HepG2 (cell line): ENCODE data around the gene PPM1G. TPM values are rescaled to one million over a fixed set of nuclear protein-coding genes. Genes with fewer than 3 reads are reported as not detected.

Experiments used
- AGO1 ChIP-seq: fragments of 200-400 bp; formaldehyde crosslinking; IDR thresholded peaks from 2 replicates; pipeline ENCODE4 v1.6.1; 2017; ENCODE audit warnings: mild to moderate bottlenecking, low read depth, low read length, moderate library complexity; ENCODE audit not compliant: poor library complexity, severe bottlenecking
- CBFB ChIP-seq: sonication (generic); formaldehyde crosslinking; IDR thresholded peaks from 2 replicates; pipeline ENCODE4 v1.4.0; 2020; ENCODE audit warnings: missing genetic modification reagents
- FOSL1 ChIP-seq: sonication (generic); formaldehyde crosslinking; IDR thresholded peaks from 2 replicates; pipeline ENCODE4 v1.9.0; 2021; ENCODE audit warnings: missing genetic modification reagents, borderline replicate concordance
- KDM3A ChIP-seq: IDR thresholded peaks from 2 replicates; pipeline ENCODE4 v1.6.1; 2018; ENCODE audit warnings: low read depth, missing compliant biosample characterization
- MTF2 ChIP-seq: sonication (generic); formaldehyde crosslinking; IDR thresholded peaks from 2 replicates; pipeline ENCODE4 v1.5.0; 2020; ENCODE audit warnings: missing genetic modification reagents, borderline replicate concordance
- PCBP1 ChIP-seq: fragments of 200-400 bp; formaldehyde crosslinking; IDR thresholded peaks from 2 replicates; pipeline ENCODE4 v1.6.1; 2017; ENCODE audit warnings: mild to moderate bottlenecking, low read depth, low read length, borderline replicate concordance
- PHF5A ChIP-seq: IDR thresholded peaks from one replicate; pipeline ENCODE4 v1.6.1; 2018; ENCODE audit warnings: low read depth, missing genetic modification reagents; ENCODE audit not compliant: unreplicated experiment
- RAD51 ChIP-seq: fragments of 450-650 bp; IDR thresholded peaks from 2 replicates; pipeline ENCODE4 v1.6.1; 2016; ENCODE audit warnings: borderline replicate concordance
- RARG ChIP-seq: sonication (generic); formaldehyde crosslinking; IDR thresholded peaks from 2 replicates; pipeline ENCODE4 v1.4.0; 2020; ENCODE audit warnings: low read depth, mild to moderate bottlenecking, missing genetic modification reagents
- SRY ChIP-seq: sonication (generic); formaldehyde crosslinking; IDR thresholded peaks from 2 replicates; pipeline ENCODE4 v1.8.0; 2022; ENCODE audit warnings: mild to moderate bottlenecking, missing genetic modification reagents
- XBP1 ChIP-seq: sonication (generic); formaldehyde crosslinking; IDR thresholded peaks from 2 replicates; pipeline ENCODE4 v1.5.0; 2020; ENCODE audit warnings: missing genetic modification reagents
- ZKSCAN8 ChIP-seq: IDR thresholded peaks from 2 replicates; pipeline ENCODE4 v1.6.1; 2016; ENCODE audit warnings: borderline replicate concordance, missing genetic modification reagents, missing compliant biosample characterization
- ZNF660 ChIP-seq: sonication (generic); formaldehyde crosslinking; IDR thresholded peaks from 2 replicates; pipeline ENCODE4 v1.5.1; 2020; ENCODE audit warnings: mild to moderate bottlenecking, low read depth, missing genetic modification reagents, borderline replicate concordance
- polyA plus RNA-seq, 8 experiments: library from polyadenylated mRNA; depleted of rRNA in 3 of 8; stranded (reverse) in 7 of 8; unstranded in 1 of 8; fragments of >200 nt; fragmentation: Illumina TruSeq in 4 of 8; extraction: Trizol in 4 of 8; gene quantifications; 2 replicates each; pipeline versions ENCODE4 v1.2.1 to v1.2.3, GENCODE V29; 2011 to 2016; ENCODE audit warnings: low read depth in 4 of 8, missing spikeins in 1 of 8, mixed read lengths in 1 of 8; ENCODE audit not compliant: insufficient read depth in 1 of 8
- total RNA-seq, 5 experiments: library from RNA; depleted of rRNA; stranded (reverse); fragments of >200 nt; fragmentation: Illumina TruSeq; extraction: Trizol; gene quantifications; 2 replicates each; pipeline ENCODE4 v1.2.3, GENCODE V29; 2016; ENCODE audit warnings: low read depth in 1 of 5
- TF ChIP-seq, protein P1 (sequence below): sonication (generic); formaldehyde crosslinking; IDR thresholded peaks from 2 replicates; pipeline ENCODE4 v1.4.0; 2020; ENCODE audit warnings: missing genetic modification reagents, borderline replicate concordance
- TF ChIP-seq, protein P2 (sequence below): sonication (generic); formaldehyde crosslinking; IDR thresholded peaks from 2 replicates; pipeline ENCODE4 v1.8.0; 2022; ENCODE audit warnings: mild to moderate bottlenecking, missing genetic modification reagents
- TF ChIP-seq, protein P3 (sequence below), 2 experiments: fragments of 450-650 bp in 1 of 2; sonication (generic) in 1 of 2; formaldehyde crosslinking; IDR thresholded peaks; 2 replicates each; pipeline versions ENCODE4 v1.5.0 to v1.8.0; 2020 to 2022; ENCODE audit warnings: mild to moderate bottlenecking in 1 of 2, missing genetic modification reagents in 1 of 2
- TF ChIP-seq, protein P4 (sequence below): sonication (generic); formaldehyde crosslinking; IDR thresholded peaks from 2 replicates; pipeline ENCODE4; 2020; ENCODE audit warnings: missing genetic modification reagents, mild to moderate bottlenecking, borderline replicate concordance
- TF ChIP-seq, protein P5 (sequence below): sonication (generic); formaldehyde crosslinking; IDR thresholded peaks from 2 replicates; pipeline ENCODE4 v1.5.1; 2020; ENCODE audit warnings: missing genetic modification reagents, mild to moderate bottlenecking, borderline replicate concordance

PPM1G gene
- total and polyA plus RNA-seq, 2 of the 13 experiments (the other 11 are each of a cell fraction or from before 2014, with no cell fraction given): 58.2 to 213 TPM

DNA sequence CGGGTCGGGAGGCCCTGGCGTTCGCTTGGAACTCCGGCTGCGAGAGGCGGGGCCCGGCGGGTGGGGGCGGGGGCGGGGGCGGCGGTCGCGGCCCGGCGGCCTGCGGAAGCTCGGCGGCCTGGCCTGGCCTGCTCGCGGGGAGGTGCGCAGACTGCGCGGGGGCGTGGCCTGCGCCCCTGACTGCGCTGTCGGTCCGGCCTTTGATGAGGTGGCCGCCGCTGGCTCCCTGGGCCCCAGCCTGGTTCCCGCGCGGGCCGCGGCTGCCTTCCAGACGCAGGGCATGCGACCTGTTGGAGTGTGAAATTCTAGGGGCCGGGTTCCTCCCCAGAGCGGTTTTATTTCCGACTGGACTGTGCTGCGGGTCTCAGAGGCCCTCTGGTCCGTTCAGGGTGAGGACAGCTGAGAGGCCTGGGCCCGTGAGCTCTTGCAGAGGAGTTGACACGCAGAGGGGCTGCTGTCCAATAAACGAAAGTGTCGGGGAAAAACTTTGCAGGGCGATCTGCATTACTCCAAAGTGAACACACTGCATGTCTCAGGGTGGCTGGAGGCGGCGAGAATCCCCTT lies 19.7 kb upstream of the PPM1G start (continued):
- TF ChIP-seq FOSL1 (CRISPR knock-in tag): 0 out of 2 replicates have a peak, but pooled peaks have one; percentile 36
- TF ChIP-seq SRY: no peak; the same call in 1 of the 2 replicates
- TF ChIP-seq ZKSCAN8 (CRISPR knock-in tag): no peak; the same call in 1 of the 2 replicates
- TF ChIP-seq PHF5A (CRISPR knock-in tag): no peak
- TF ChIP-seq, protein P1, sequence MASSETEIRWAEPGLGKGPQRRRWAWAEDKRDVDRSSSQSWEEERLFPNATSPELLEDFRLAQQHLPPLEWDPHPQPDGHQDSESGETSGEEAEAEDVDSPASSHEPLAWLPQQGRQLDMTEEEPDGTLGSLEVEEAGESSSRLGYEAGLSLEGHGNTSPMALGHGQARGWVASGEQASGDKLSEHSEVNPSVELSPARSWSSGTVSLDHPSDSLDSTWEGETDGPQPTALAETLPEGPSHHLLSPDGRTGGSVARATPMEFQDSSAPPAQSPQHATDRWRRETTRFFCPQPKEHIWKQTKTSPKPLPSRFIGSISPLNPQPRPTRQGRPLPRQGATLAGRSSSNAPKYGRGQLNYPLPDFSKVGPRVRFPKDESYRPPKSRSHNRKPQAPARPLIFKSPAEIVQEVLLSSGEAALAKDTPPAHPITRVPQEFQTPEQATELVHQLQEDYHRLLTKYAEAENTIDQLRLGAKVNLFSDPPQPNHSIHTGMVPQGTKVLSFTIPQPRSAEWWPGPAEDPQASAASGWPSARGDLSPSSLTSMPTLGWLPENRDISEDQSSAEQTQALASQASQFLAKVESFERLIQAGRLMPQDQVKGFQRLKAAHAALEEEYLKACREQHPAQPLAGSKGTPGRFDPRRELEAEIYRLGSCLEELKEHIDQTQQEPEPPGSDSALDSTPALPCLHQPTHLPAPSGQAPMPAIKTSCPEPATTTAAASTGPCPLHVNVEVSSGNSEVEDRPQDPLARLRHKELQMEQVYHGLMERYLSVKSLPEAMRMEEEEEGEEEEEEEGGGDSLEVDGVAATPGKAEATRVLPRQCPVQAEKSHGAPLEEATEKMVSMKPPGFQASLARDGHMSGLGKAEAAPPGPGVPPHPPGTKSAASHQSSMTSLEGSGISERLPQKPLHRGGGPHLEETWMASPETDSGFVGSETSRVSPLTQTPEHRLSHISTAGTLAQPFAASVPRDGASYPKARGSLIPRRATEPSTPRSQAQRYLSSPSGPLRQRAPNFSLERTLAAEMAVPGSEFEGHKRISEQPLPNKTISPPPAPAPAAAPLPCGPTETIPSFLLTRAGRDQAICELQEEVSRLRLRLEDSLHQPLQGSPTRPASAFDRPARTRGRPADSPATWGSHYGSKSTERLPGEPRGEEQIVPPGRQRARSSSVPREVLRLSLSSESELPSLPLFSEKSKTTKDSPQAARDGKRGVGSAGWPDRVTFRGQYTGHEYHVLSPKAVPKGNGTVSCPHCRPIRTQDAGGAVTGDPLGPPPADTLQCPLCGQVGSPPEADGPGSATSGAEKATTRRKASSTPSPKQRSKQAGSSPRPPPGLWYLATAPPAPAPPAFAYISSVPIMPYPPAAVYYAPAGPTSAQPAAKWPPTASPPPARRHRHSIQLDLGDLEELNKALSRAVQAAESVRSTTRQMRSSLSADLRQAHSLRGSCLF (CRISPR knock-in tag): peak; percentile 65; the same call in 1 of the 2 replicates
- TF ChIP-seq PCBP1: no peak
- TF ChIP-seq RAD51: no peak
- no peak for TF ChIP-seq RARG
- TF ChIP-seq, protein P2, sequence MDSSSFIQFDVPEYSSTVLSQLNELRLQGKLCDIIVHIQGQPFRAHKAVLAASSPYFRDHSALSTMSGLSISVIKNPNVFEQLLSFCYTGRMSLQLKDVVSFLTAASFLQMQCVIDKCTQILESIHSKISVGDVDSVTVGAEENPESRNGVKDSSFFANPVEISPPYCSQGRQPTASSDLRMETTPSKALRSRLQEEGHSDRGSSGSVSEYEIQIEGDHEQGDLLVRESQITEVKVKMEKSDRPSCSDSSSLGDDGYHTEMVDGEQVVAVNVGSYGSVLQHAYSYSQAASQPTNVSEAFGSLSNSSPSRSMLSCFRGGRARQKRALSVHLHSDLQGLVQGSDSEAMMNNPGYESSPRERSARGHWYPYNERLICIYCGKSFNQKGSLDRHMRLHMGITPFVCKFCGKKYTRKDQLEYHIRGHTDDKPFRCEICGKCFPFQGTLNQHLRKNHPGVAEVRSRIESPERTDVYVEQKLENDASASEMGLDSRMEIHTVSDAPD (CRISPR knock-in tag): no peak
- TF ChIP-seq, protein P3, sequence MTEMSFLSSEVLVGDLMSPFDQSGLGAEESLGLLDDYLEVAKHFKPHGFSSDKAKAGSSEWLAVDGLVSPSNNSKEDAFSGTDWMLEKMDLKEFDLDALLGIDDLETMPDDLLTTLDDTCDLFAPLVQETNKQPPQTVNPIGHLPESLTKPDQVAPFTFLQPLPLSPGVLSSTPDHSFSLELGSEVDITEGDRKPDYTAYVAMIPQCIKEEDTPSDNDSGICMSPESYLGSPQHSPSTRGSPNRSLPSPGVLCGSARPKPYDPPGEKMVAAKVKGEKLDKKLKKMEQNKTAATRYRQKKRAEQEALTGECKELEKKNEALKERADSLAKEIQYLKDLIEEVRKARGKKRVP (CRISPR knock-in tag; IDR thresholded peaks at IDR 0.05): no peak
- TF ChIP-seq KDM3A (CRISPR knock-in tag): no peak; the same call in 1 of the 2 replicates
- TF ChIP-seq XBP1 (CRISPR knock-in tag): no peak
- no peak for TF ChIP-seq CBFB (CRISPR knock-in tag)
- no peak for TF ChIP-seq ZNF660 (CRISPR knock-in tag)
- TF ChIP-seq, protein P4, sequence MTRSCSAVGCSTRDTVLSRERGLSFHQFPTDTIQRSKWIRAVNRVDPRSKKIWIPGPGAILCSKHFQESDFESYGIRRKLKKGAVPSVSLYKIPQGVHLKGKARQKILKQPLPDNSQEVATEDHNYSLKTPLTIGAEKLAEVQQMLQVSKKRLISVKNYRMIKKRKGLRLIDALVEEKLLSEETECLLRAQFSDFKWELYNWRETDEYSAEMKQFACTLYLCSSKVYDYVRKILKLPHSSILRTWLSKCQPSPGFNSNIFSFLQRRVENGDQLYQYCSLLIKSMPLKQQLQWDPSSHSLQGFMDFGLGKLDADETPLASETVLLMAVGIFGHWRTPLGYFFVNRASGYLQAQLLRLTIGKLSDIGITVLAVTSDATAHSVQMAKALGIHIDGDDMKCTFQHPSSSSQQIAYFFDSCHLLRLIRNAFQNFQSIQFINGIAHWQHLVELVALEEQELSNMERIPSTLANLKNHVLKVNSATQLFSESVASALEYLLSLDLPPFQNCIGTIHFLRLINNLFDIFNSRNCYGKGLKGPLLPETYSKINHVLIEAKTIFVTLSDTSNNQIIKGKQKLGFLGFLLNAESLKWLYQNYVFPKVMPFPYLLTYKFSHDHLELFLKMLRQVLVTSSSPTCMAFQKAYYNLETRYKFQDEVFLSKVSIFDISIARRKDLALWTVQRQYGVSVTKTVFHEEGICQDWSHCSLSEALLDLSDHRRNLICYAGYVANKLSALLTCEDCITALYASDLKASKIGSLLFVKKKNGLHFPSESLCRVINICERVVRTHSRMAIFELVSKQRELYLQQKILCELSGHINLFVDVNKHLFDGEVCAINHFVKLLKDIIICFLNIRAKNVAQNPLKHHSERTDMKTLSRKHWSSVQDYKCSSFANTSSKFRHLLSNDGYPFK (CRISPR knock-in tag): no peak
- 0 out of 2 replicates have a peak, but pooled peaks have one; percentile 44 for TF ChIP-seq MTF2 (CRISPR knock-in tag)
- TF ChIP-seq, protein P5, sequence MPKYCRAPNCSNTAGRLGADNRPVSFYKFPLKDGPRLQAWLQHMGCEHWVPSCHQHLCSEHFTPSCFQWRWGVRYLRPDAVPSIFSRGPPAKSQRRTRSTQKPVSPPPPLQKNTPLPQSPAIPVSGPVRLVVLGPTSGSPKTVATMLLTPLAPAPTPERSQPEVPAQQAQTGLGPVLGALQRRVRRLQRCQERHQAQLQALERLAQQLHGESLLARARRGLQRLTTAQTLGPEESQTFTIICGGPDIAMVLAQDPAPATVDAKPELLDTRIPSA (CRISPR knock-in tag): no peak
- peak; percentile 42 for TF ChIP-seq AGO1
